GM12878 (cell line): ENCODE data around the gene PAK2. TPM values are rescaled to one million over a fixed set of nuclear protein-coding genes. Genes with fewer than 3 reads are reported as not detected.

ENCODE experiments used
- ATAC-seq: fragments of 200-7000 bp; cut with Tn5 transposase; 3 replicates; pipeline ENCODE4 v1.9.1; 2020; ENCODE audit warnings: mild to moderate bottlenecking, moderate library complexity
- BruUV-seq: library from RNA; stranded (reverse); fragments of 400-500 nt; replicated peaks from 2 replicates; lab custom pipeline; 2021; lab: Mats Ljungman, UMichigan
- CTCF ChIA-PET: fragments of 300-600 bp; sonication (Branson Sonifier 250); formaldehyde crosslinking; extraction: SDS; loops from one replicate; lab custom pipeline; 2021; ENCODE audit warnings: inconsistent platforms; lab: Yijun Ruan, JAX
- POLR2A ChIA-PET: fragments of 350-600 bp; formaldehyde crosslinking; extraction: SDS; loops from one replicate; lab custom pipeline; 2021; ENCODE audit warnings: inconsistent platforms; lab: Charles Lee
- RAD21 ChIA-PET: fragments of 300-600 bp; sonication (Branson Sonifier 250); formaldehyde crosslinking; loops from one replicate; lab custom pipeline; 2023; ENCODE audit warnings: antibody characterized with exemption; ENCODE audit not compliant: unreplicated experiment; lab: Charles Lee
- SMC1A ChIA-PET: fragments of 300-600 bp; sonication (Branson Sonifier 250); formaldehyde crosslinking; loops from one replicate; lab custom pipeline; 2023; ENCODE audit not compliant: unreplicated experiment, uncharacterized antibody; lab: Charles Lee
- DNase-seq: peaks from one replicate; pipeline ENCODE4 v3.0.0-alpha.2; 2011; ENCODE audit warnings: low read depth, low spot score
- FAIRE-seq: peaks from 3 replicates; lab custom pipeline; 2011; peaks lifted over from hg19 to GRCh38; lab: Jason Lieb, UNC
- H2AFZ ChIP-seq: 2 replicates; pipeline ENCODE4 v1.6.0; 2011; ENCODE audit warnings: low read depth, low read length, control low read depth; ENCODE audit not compliant: control insufficient read depth
- H3K27ac ChIP-seq: 2 replicates; pipeline ENCODE4 v1.5.1; 2011; ENCODE audit warnings: control low read depth; ENCODE audit not compliant: control insufficient read depth, insufficient read depth
- H3K27me3 ChIP-seq, 2 experiments: replicated peaks in 1 of 2; 2 replicates each; pipeline versions ENCODE4 v1.6.0 to v1.6.1; 2011; ENCODE audit warnings: low read length in 1 of 2; ENCODE audit not compliant: control insufficient read depth in 2 of 2, insufficient read depth in 2 of 2
- H3K36me3 ChIP-seq, 2 experiments: 2 replicates each; pipeline ENCODE4 v1.5.1; 2011; ENCODE audit warnings: low read length in 1 of 2; ENCODE audit not compliant: control insufficient read depth in 2 of 2, insufficient read depth in 2 of 2
- H3K4me1 ChIP-seq: 2 replicates; pipeline ENCODE4 v1.6.1; 2011; ENCODE audit warnings: mild to moderate bottlenecking, low read length, moderate library complexity, mixed read lengths; ENCODE audit not compliant: control insufficient read depth, insufficient read depth
- H3K4me2 ChIP-seq: 2 replicates; pipeline ENCODE4 v1.6.0; 2011; ENCODE audit warnings: control low read depth; ENCODE audit not compliant: control insufficient read depth, insufficient read depth
- H3K4me3 ChIP-seq: fragments of 200-600 bp; sonication (generic); 2 replicates; pipeline ENCODE4 v1.5.1; 2016
- H3K79me2 ChIP-seq: 2 replicates; pipeline ENCODE4 v1.6.0; 2011; ENCODE audit warnings: low read length; ENCODE audit not compliant: control insufficient read depth, insufficient read depth
- H3K9ac ChIP-seq: 2 replicates; pipeline ENCODE4 v1.8.0; 2011; ENCODE audit warnings: low read length, control low read depth, mixed read lengths; ENCODE audit not compliant: control insufficient read depth, insufficient read depth
- H3K9me3 ChIP-seq: replicated peaks from 3 replicates; pipeline ENCODE4 v1.5.1; 2011; ENCODE audit warnings: mild to moderate bottlenecking, low read length; ENCODE audit not compliant: control insufficient read depth, insufficient read depth
- H4K20me1 ChIP-seq: 2 replicates; pipeline ENCODE4 v1.6.0; 2011; ENCODE audit not compliant: control insufficient read depth, insufficient read depth
- EGR1 ChIP-seq, 2 experiments: IDR thresholded peaks; 1 replicate in 1 of 2; 2 replicates in 1 of 2; pipeline ENCODE4 v1.6.1; 2011 to 2012; ENCODE audit warnings: low read depth in 2 of 2, low read length in 2 of 2, borderline replicate concordance in 1 of 2, mild to moderate bottlenecking in 1 of 2, moderate library complexity in 1 of 2
- JUND ChIP-seq: IDR thresholded peaks from 2 replicates; pipeline ENCODE4 v1.6.1; 2012; ENCODE audit warnings: low read depth, mild to moderate bottlenecking, low read length, improper control_type of control experiment, moderate library complexity
- NRF1 ChIP-seq: conservative IDR thresholded peaks from 2 replicates; pipeline ENCODE4 v1.6.1; 2011; ENCODE audit warnings: mild to moderate bottlenecking, low read depth, low read length, improper control_type of control experiment
- RAD21 ChIP-seq: IDR thresholded peaks from 2 replicates; pipeline ENCODE4 v1.6.1; 2011; ENCODE audit warnings: mild to moderate bottlenecking, low read depth, low read length, moderate library complexity; ENCODE audit not compliant: insufficient read depth
- STAT1 ChIP-seq: fragments of 450-650 bp; conservative IDR thresholded peaks from 2 replicates; pipeline ENCODE4 v1.6.1; 2014; ENCODE audit warnings: antibody characterized with exemption, mild to moderate bottlenecking
- TAF1 ChIP-seq: IDR thresholded peaks from 2 replicates; pipeline ENCODE4 v1.6.1; 2011; ENCODE audit warnings: mild to moderate bottlenecking, low read depth, low read length, borderline replicate concordance
- ZNF622 ChIP-seq: fragments of 450-650 bp; IDR thresholded peaks from 2 replicates; pipeline ENCODE4 v1.6.1; 2017; ENCODE audit warnings: mild to moderate bottlenecking, inconsistent platforms
- WGBS: methylation state at CpG from one replicate; pipeline ENCODE4 v1.1.6; 2016; ENCODE audit warnings: low lambda C conversion rate; ENCODE audit not compliant: insufficient replicate concordance, insufficient coverage; ENCODE audit errors: missing lambda C conversion rate; 5-methylcytosine and 5-hydroxymethylcytosine counted together
- in situ Hi-C: fragments of 300-500 bp; cut with MboI; formaldehyde crosslinking; loops from 9 replicates; pipeline ENCODE4 v1.14.3; 2018; ENCODE audit warnings: mixed read lengths
- intact Hi-C: fragments of 100-400 bp; cut with micrococcal nuclease; formaldehyde crosslinking; loops from one replicate; pipeline ENCODE4 v1.14.2; 2022; ENCODE audit not compliant: unreplicated experiment
- polyA plus RNA-seq, 11 experiments: library from polyadenylated mRNA; depleted of rRNA in 4 of 11; unstranded in 6 of 11; stranded (reverse) in 5 of 11; fragments of >200 nt; fragmentation: Nextera tagmentation in 4 of 11; fragmentation: Illumina TruSeq in 1 of 11; extraction: Ambion mirVana in 4 of 11; extraction: Trizol in 1 of 11; gene quantifications; 1 replicate in 1 of 11; 2 replicates in 10 of 11; pipeline versions ENCODE4 v1.2.1 to v1.2.3, GENCODE V29; 2011 to 2016; ENCODE audit warnings: inconsistent platforms in 2 of 11, missing spikeins in 2 of 11, low read depth in 1 of 11
- total RNA-seq, 4 experiments: library from RNA; depleted of rRNA in 3 of 4; stranded (reverse); fragments of >200 nt in 3 of 4; fragmentation: Illumina TruSeq in 1 of 4; extraction: Trizol in 1 of 4; gene quantifications; 2 replicates each; pipeline versions ENCODE4 v1.2.1 to v1.2.3, GENCODE V29; 2013 to 2021
- TF ChIP-seq, protein P1 (sequence below), 3 experiments: IDR thresholded peaks in 2 of 3; conservative IDR thresholded peaks in 1 of 3; 2 replicates each; pipeline ENCODE4 v1.5.1; 2011; ENCODE audit warnings: low read depth in 3 of 3, low read length in 3 of 3, mild to moderate bottlenecking in 3 of 3, control low read depth in 2 of 3, moderate library complexity in 2 of 3, inconsistent platforms in 1 of 3, mixed read lengths in 1 of 3; ENCODE audit not compliant: control insufficient read depth in 2 of 3, insufficient read depth in 1 of 3; ENCODE audit errors: extremely low read depth in 1 of 3
- TF ChIP-seq, protein P2 (sequence below): IDR thresholded peaks from 2 replicates; pipeline ENCODE4 v1.6.1; 2012; ENCODE audit warnings: mild to moderate bottlenecking, low read depth, low read length

The PAK2 gene
- total and polyA plus RNA-seq, 10 of the 15 experiments (the other 5 are each of a cell fraction or from before 2014, with no cell fraction given) = 9.0 to 59.1 (median 27.0) TPM

DNA sequence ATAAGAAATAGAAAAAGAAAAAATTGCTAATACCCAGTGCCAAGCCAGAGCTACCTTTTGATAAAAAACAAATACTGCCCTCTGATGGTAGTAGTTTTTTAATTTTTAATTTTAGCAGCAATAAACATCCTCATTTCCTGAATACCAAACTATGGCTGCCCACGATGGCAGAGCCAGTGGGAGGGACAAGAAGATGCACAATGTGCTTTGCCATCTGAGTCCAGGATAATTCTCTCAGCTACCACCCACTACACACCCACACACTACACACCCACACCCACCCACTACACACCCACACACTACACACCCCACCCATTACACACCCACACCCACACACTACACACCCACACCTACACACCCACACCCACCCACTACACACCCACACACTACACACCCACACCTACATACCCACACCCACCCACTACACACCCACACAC is 45.4 kb upstream of the PAK2 start:
- CTCF ChIA-PET = interaction anchor here (1.0 to 1.6 kb wide), 4 partner anchors 9 to 86 kb away, joined by 3 to 7 read pairs (median 5); no protein-coding TSS in a partner anchor
- intact Hi-C loops (no loop called here), in situ Hi-C loops (no loop called here)
- peak; percentile 33 for ATAC-seq
- whole genome bisulfite sequencing = 53% methylated on average over 1 of the region's 1 CpG
- Histone ChIP-seq H3K4me3 (no peak overlapping the region), H3K4me2 (no peak overlapping the region), H3K9me3 (no peaks in the 10 kb centered on the region), H3K4me1 (no peaks in the 10 kb centered on the region), H3K27ac (no peak overlapping the region), H3K27me3 (no peaks in the 10 kb centered on the region), H3K79me2 (no peaks in the 10 kb centered on the region), H4K20me1 (no peaks in the 10 kb centered on the region), H2AFZ (no peak overlapping the region), H3K36me3 (no peaks in the 10 kb centered on the region), H3K9ac (no peak overlapping the region)
- RAD21 ChIA-PET = no interaction called here
- DNase-seq = no peak
- POLR2A ChIA-PET = interaction anchor here (0.5 kb wide), 1 partner anchor 70 kb away, joined by 4 read pairs; no protein-coding TSS in a partner anchor
- TF ChIP-seq JUND (no peak), RAD21 (peak; percentile 21; the same call in 1 of the 2 replicates), EGR1 (IDR thresholded peaks at IDR 0.05; ENCODE audit: borderline replicate concordance in 1 of 2, low read depth in 2 of 2, low read length in 2 of 2) (peak; percentile 69 to 72), ZNF622 (no peak), NRF1 (no peak), STAT1 (no peak), TAF1 (no peak)
- TF ChIP-seq, protein P1, sequence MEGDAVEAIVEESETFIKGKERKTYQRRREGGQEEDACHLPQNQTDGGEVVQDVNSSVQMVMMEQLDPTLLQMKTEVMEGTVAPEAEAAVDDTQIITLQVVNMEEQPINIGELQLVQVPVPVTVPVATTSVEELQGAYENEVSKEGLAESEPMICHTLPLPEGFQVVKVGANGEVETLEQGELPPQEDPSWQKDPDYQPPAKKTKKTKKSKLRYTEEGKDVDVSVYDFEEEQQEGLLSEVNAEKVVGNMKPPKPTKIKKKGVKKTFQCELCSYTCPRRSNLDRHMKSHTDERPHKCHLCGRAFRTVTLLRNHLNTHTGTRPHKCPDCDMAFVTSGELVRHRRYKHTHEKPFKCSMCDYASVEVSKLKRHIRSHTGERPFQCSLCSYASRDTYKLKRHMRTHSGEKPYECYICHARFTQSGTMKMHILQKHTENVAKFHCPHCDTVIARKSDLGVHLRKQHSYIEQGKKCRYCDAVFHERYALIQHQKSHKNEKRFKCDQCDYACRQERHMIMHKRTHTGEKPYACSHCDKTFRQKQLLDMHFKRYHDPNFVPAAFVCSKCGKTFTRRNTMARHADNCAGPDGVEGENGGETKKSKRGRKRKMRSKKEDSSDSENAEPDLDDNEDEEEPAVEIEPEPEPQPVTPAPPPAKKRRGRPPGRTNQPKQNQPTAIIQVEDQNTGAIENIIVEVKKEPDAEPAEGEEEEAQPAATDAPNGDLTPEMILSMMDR (IDR thresholded peaks at IDR 0.05 in 2 of 3, conservative IDR thresholded peaks at IDR 0.05 in 1 of 3; ENCODE audit: control insufficient read depth in 2 of 3, extremely low read depth in 1 of 3, insufficient read depth in 1 of 3, low read depth in 3 of 3, low read length in 3 of 3) = peak in 1 of 3 experiments; percentile 13; a peak in 1 of 6 replicates
- TF ChIP-seq, protein P2, sequence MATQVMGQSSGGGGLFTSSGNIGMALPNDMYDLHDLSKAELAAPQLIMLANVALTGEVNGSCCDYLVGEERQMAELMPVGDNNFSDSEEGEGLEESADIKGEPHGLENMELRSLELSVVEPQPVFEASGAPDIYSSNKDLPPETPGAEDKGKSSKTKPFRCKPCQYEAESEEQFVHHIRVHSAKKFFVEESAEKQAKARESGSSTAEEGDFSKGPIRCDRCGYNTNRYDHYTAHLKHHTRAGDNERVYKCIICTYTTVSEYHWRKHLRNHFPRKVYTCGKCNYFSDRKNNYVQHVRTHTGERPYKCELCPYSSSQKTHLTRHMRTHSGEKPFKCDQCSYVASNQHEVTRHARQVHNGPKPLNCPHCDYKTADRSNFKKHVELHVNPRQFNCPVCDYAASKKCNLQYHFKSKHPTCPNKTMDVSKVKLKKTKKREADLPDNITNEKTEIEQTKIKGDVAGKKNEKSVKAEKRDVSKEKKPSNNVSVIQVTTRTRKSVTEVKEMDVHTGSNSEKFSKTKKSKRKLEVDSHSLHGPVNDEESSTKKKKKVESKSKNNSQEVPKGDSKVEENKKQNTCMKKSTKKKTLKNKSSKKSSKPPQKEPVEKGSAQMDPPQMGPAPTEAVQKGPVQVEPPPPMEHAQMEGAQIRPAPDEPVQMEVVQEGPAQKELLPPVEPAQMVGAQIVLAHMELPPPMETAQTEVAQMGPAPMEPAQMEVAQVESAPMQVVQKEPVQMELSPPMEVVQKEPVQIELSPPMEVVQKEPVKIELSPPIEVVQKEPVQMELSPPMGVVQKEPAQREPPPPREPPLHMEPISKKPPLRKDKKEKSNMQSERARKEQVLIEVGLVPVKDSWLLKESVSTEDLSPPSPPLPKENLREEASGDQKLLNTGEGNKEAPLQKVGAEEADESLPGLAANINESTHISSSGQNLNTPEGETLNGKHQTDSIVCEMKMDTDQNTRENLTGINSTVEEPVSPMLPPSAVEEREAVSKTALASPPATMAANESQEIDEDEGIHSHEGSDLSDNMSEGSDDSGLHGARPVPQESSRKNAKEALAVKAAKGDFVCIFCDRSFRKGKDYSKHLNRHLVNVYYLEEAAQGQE = no peak
- SMC1A ChIA-PET = no interaction called here
- no peak for FAIRE-seq
- no TSS peak for BruUV-seq
